Kidney glomerular epithelial cell (primary cell): ENCODE data around the gene MAP4.
A peak's percentile ranks its signal among the peaks of the same experiment; 100 is the strongest.
"Not testable (repeated sequence)": the region's sequence is repeated elsewhere in the genome, so short reads cannot be mapped to it uniquely, and the experiment has no call there.

ENCODE experiments used
- DNase-seq: peaks from one replicate; lab custom pipeline; 2025; lab: John Stamatoyannopoulos, UW

The MAP4 gene, protein sequence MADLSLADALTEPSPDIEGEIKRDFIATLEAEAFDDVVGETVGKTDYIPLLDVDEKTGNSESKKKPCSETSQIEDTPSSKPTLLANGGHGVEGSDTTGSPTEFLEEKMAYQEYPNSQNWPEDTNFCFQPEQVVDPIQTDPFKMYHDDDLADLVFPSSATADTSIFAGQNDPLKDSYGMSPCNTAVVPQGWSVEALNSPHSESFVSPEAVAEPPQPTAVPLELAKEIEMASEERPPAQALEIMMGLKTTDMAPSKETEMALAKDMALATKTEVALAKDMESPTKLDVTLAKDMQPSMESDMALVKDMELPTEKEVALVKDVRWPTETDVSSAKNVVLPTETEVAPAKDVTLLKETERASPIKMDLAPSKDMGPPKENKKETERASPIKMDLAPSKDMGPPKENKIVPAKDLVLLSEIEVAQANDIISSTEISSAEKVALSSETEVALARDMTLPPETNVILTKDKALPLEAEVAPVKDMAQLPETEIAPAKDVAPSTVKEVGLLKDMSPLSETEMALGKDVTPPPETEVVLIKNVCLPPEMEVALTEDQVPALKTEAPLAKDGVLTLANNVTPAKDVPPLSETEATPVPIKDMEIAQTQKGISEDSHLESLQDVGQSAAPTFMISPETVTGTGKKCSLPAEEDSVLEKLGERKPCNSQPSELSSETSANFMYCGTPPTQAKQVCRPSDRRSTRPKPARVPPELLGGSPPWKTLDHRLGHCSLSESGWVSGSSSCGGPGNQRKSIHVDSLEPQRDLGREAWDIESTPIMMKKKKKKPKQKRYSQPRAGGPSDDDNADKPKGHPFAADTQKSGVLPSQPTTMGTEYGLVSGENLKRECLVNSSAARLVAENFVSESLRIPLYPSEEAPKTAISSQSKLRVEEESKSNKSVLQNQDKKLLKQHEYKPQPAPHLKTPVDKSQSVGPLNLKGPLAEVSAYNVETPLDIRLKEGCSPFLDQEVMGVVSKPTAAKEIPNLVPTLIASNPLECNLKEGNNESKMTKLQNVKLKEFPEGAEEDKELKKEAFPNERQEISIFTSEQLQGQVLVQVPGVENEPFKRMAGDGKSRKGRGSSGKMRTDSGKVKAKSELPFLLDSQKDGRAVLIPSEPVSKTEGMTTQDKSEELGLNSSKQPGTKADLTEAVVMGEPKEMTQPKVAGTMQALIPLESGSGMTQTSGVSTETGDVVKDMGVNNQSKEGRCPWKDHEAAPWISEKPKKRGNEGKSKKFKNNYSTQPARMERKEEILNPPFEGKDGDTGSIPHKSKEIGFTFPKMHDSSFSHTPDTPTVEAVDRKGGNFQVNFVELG (N-terminal part only)

DNA sequence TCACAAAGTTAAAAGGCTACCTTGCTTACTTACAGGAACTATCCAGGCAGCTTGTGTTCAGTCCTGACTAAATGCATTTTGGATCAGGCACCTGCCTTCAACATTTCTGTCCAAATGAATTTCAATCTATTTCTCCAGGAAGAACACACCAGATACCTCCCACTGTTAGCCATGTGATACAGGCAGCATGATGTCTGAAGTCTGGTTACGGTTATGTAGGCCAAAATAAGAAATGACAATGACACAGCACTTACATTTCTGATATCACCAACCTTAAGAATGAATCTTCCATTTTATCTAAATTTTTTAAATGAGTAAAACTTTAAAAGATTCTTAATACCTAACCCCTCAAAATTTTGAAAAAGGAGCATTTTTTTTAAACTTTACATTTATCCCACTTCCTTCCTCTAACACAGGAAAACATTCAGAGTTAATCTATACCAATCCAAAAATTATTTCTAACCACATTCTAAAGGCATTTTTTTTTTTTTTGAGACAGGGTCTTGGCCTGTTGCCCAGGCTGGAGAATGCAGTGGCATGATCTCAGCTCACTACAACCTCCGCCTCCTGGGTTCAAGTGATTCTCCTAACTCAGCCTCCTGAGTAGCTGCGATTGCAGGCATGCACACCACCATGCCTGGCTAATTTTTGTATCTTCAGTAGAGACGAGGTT, at the start of gene MAP4:
TSS of gene MAP4 (minus strand) at position 116 of the 673 bp plus-strand sequence. CDS start 17,556 bp downstream, outside the sequence.
- DNase-seq: peak; percentile 16

DNA sequence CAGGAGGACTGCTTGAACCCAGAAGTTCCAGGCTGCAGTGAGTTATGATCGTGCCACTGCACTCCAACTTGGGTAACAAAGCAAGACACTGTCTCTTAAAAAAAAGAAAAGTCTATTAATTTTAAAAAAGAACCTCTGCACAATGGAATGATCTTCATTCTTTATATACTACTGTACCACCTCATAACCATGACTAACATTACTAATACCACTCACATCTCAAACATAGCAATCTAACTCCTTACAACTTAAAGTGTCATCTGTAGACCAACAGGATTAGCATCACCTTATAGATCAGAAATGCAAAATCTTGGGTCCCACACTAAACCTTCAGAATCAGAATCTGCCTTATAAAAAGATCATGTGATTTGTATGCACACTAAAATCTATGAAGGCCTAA, 48.8 kb upstream of the MAP4 start:
- DNase-seq: no peak

- DNase-seq: peak; percentile 91
Observed at GRCh38 chr3:48064292-48064829, 48.1 kb upstream of the MAP4 start.

DNA sequence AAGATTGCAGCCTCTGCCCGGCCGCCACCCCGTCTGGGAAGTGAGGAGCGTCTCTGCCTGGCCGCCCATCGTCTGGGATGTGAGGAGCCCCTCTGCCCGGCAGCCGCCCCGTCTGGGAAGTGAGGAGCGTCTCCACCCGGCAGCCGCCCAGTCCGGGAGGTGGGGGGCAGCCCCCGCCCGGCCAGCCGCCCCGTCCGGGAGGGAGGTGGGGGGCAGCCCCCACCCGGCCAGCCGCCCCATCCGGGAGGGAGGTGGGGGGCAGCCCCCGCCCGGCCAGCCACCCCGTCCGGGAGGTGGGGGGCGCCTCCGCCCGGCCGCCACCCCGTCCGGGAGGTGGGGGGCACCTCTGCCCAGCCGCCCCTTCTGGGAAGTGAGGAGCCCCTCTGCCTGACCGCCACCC, 45.4 kb upstream of the MAP4 start:
- DNase-seq: not testable (repeated sequence)

DNA sequence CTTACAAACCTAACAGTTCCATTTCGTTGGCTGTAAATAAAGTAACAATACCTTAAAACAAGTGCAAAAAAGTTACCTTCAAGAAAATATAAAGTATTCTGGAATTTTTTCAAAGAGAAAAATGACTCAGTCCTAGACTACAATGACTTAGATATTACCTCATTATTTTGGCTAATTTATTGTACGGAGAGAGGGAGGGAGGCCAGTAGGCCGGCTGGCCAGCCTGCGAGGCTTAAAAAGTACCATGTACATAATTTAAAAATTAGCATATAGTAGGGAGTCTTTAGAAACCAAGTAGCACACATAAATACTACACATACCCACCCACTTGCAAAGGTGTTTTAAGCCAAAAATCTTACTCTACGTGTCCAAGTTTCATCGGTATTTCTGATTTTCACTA, 41.9 kb upstream of the MAP4 start:
- no peak for DNase-seq

- no peak for DNase-seq
Observed at GRCh38 chr3:48057521-48057920, 41.3 kb upstream of the MAP4 start.

GRCh38 chr3:48047841-48048464, 31.7 kb upstream of the MAP4 start:
- DNase-seq: no peak

GRCh38 chr3:48042071-48042760, 26.0 kb upstream of the MAP4 start:
- DNase-seq: no peak

GRCh38 chr3:48039487-48040190, 23.4 kb upstream of the MAP4 start:
- DNase-seq: peak; percentile 79

DNA sequence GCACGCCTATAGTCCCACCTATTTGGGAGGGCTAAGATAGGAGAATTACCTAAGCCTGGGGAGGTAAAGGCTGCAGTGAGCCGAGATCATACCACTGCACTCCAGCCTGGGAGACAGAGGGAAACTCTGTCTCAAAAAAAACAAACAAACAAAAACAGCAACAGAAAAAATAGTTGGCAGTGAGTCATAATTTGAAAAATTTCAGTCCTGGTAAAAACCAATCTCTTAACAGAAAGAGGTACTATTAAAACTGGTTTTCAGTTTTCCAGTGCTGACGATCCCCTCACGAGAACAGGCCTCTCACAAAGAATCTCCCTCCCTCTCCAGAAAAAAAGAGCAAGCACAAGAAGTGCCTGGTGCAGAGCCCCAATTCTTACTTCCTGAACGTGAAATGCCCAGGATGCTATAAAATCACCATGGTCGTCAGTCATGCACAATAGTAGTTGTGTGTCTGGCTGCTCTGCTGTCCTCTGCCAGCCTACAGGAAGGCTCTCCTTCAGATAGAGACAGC, 22.8 kb upstream of the MAP4 start:
- no peak for DNase-seq

DNA sequence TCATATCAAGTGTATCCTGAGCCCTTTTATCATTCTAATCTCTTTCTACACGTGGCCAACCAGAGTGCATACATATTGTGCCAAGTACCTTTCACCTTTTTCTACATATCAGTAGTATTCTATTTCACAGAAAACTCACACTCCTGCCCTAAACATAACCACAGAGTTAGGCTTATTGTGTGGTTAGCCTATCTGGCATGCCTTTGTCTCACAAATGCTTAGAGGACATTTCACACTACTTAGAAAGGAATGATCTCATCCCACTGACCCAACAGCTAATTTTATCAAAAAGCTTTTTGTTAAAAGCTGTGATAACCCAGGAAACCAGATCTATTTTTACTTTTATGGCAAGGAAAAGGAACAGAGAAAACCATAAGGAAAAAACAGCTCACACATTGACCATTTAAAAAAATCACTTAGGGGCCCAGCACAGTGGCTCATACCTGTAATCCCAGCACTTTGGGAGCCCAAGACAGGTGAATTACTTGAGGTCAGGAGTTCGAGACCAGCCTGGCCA, 17.8 kb upstream of the MAP4 start:
- peak; percentile 74 for DNase-seq

DNA sequence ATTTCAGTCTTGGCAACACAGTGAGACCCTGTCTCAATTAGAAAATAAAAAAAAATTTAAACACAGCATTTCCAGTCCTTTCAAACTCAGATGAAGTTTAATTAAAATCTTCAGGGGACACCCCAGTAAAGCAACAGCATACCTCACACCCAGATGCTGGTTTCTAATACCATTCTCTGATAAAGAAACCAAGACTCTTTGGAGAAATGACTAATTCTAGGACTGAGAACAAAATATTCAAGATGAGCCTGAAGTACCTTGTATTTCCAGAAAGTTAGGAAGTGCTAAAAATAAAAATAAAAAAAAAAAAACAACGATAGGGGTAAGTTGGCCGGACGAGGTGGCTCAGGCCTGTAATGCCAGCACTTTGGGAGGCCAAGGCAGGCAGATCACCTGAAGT, 14.0 kb upstream of the MAP4 start:
- no peak for DNase-seq

DNA sequence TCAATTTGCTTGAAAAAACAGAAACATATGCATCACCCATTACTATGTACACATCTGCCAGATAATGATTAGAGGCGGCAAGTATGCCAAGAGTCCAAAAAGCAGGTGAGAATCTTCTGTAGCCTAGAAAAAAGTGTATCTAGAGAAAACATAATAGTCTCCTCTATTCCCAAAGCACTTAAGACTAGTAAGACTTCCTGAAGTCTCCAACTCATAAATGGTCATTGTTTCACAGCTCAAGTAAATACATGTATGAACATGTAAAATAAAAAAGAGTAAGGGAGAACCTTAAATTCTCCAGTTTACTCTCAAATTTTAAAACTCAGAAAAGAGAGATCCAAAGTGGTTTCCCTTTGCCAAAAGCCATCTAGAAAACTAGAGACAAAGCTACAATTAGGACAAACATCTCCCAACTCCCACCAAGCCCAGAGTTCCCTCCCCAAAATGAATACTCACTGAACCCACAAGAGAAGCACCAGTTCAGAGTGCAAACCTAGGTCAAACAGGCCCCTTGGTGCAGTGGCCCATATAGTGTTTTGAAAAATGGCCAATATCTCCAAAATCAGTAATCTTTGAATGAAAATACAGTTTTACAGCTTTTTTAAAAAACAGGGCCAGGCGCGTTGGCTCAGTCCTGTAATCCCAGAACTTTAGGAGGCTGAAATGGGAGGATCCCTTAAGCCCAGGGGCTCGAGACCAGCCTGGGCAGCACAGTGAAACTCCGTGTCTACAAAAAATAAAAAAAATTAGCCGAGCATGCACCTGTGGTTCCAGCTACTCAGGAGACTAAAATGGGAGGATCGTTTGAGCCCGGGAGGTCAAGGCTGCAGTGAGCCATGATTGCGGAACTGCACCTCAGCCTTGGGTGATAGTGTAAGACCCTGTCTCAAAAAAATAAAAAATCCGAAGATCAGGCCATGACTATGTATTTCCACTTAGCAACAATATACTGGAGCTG, 11.0 kb upstream of the MAP4 start:
- no peak for DNase-seq

GRCh38 chr3:48026098-48026497, 9.9 kb upstream of the MAP4 start:
- no peak for DNase-seq

DNA sequence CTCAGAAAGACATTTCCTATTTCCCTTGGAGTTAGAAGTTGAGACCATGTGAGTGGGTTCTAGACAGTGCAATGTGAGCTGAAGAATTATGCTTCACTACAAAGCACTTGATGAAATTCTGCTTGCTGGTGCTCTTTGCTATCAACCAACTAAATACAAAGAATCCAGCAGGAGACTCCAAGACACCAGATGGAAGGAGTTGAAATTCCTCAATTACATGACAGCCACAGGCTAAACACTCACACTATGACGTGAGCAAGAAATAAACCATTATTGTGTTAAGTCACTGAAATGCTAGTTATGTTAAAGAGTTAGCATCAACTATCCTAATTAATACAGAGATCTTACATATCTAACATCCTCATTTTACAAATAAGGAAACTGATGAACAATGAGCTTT, 8.2 kb upstream of the MAP4 start:
- DNase-seq: no peak

DNA sequence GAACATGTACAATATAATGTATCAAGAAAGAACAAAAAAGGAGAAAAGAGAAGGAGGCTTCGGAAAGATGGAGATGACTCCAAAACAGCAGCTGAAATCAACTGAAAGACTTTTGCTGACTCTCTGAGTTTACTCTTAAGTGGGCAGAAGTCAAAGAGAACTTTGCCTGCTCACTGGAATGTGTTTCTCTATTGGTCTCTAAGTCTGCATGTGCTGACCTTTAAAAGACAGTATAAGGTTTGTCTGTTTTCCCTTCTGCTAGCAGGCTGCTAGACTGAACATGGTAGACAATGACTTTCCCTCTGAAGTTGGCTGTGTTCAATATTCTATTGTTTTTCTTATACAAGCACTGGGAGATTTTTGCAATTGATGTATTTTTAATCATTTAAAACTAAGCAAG, 7.2 kb upstream of the MAP4 start:
- DNase-seq: no peak

GRCh38 chr3:48022178-48022577, 6.0 kb upstream of the MAP4 start:
- no peak for DNase-seq

DNA sequence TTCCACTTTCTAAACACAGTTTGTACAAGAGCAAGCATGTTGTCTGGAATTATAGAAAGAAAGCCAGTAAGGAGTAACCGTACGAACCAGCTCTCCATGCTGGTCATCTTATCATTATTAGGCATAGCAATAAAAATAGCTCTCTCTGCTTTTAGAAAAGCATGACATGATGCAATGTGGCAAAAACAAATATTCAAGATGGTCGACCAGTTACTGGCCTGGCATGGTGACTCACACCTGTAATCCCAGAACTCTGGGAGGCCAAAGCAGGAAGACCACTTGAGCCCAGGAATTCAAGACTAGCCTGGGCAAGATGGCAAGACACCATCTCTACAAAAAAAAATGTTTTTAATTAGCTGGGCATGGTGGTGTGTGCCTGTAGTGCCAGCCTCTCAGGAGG, 2.6 kb upstream of the MAP4 start:
- peak; percentile 34 for DNase-seq
